GM18502 (cell line): ENCODE results near the gene NEDD4L.
"Not testable (repeated sequence)": the region's sequence is repeated elsewhere in the genome, so short reads cannot be mapped to it uniquely, and the experiment has no call there.

Experiments
- ATAC-seq: cut with Tn5 transposase; IDR thresholded peaks from one replicate; pipeline ENCODE4 v1.9.1; 2021; ENCODE audit warnings: mild to moderate bottlenecking; ENCODE audit not compliant: unreplicated experiment, poor library complexity

Gene NEDD4L

DNA sequence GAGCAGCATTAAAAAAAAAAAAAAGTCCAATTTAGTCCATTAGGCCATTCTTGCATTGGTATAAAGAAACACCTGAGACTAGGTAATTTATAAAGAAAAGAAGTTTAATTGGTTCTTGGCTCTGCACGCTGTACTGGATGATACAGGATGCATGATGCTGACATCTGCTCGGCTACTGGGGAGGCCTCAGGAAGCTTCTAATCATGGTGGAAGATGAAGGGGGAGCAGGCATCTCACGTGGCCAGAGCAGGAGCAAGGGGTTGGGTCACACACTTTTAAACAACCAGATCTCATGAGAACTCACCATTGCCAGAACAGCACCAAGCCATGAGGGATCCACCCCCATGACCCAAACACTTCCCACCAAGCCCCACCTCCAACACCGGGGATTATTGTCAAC, 100.1 kb downstream of the NEDD4L start:
- ATAC-seq: no peak

GRCh38 chr18:58144671-58145285, 100.8 kb downstream of the NEDD4L start:
- ATAC-seq: no peak

DNA sequence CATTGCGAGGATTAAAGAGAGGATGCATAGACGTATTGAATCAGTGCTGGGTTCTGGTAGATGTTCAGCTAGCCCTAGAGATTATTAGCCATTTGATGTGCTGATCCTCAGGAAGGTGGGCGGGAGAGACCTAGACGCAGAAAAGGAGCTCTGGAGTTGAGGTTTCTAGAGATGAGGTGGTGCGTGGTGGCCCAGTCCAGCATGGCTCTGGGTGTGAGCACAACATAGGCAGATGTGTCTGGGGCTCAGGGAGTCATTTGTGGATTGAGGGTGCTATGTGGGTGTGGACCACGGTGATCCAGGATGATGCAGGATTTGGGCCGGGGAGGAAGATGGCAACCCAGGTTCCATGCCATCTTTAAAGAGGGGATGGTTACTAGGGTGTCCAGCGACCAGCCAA, 102.1 kb downstream of the NEDD4L start:
- no peak for ATAC-seq

DNA sequence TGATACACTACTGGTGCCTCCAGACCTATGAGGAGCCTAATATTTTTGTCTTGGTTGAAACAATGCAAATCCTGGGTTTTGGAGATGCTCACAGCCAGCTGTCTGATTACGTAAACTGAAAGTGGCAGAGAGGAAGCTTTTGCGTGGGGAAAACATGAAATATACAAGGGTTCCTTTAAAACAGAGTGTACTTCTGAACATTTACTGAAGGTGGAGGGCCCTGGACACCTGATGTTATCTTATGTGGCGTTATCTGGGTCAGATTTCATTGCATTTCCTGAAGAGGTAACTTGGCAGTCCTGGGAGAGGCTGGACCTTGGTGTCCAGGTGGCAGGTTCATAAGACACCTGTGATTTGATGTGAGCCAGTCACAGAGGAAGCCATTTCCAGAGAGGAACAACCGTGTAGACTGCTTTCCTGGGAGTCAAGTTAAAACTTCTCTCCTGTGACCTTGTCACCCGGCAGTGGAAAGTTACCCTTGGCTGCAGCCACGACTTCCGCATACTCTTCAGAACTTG, 105.0 kb downstream of the NEDD4L start:
- peak; percentile 89 for ATAC-seq

- no peak for ATAC-seq
These were observed 106.7 kb downstream of the NEDD4L start for GRCh38 chr18:58150772-58151171.

DNA sequence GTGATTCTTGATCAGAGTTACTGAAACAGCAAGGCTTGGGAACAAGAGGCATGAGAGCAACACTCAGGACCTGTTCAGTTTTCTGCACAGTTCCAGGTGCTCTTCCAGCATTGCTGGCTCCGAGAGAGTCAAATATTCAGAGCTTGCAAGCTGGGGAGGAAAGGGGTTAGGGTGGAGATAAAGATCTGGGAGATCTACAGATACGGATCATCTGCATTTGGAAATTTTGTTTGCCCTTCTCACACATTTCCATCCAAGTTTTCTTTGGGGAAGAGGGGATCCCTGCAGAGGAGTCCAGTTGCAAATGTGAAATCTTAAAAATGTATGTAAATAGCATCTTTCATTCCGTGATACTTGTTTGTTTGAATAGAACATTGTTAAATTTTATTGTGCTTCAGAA, 108.2 kb downstream of the NEDD4L start:
- ATAC-seq: no peak

DNA sequence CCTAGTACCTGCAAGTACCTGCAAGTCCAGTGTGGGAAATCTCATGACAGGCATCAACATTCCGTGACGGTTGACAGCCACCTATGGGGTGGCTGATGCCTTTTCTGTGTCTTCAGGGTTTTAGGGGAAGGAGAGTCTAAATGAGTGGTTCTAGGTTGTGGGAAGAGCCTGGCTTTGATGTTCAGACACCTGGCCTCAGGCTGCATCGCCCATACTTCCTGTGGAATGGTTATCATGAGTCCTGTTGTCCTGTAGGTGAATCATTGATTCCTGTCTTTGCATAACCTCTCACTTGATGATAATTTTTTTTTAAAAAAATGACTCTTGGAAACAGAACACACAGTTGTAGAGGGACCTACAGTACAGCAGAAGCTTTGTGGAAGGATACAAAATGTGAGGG, 108.9 kb downstream of the NEDD4L start:
- ATAC-seq: no peak

DNA sequence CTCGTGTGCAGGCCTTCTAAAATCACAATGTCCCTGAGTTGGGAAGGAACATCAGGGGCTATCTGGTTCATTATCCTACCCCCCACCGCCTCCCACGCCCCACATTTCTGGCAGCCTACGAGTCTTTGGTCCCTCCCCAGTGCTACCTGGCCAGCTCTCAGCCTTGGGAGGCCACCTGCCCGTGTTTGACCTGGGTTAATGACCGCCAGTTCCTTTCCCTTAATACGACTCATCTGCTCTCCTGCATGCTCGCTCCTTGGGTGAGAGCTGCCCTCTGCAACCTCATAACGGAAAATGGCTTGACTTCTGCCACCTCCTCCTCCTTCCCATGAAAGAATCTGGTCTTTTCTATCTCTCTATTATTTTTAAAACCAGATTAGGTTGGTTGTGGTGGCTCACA, 112.5 kb downstream of the NEDD4L start:
- ATAC-seq: no peak

DNA sequence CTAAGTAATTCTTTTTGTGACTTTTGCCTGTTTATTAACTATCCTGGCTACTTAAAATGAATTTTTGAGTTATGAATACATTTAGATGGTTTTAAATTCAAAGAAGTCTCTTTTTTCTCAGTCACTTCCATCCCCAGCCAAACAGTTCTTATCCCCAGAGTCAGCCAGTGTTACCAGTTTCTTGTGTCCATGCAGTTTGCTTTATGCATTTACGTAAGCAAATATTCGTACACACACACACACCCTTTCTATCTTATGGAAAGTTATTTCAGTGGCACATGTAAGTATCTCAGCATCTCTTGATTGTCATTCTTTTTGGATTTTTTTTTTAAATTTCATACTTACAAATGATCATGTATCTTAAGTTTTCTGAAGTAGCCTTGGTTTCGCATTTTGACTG, 113.2 kb downstream of the NEDD4L start:
- no peak for ATAC-seq

DNA sequence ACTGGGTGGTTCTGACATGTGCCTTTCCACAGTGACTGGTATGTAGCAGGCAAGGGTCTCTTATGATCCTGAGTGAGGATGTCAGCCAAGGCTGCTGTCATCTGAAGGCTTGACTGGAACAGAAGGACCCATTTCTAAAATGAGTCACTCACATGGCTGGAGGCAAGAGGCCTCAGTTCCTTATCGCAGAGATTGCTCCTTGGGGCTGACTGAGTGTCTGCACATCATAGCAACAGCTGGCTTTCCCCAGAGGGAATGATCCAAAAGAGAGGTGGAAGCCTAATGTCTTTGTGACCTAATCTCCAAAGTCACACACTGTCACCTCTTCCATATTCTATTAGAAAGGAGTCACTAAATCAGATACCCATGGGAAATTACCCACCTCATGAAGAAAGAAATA, 114.0 kb downstream of the NEDD4L start:
- no peak for ATAC-seq

DNA sequence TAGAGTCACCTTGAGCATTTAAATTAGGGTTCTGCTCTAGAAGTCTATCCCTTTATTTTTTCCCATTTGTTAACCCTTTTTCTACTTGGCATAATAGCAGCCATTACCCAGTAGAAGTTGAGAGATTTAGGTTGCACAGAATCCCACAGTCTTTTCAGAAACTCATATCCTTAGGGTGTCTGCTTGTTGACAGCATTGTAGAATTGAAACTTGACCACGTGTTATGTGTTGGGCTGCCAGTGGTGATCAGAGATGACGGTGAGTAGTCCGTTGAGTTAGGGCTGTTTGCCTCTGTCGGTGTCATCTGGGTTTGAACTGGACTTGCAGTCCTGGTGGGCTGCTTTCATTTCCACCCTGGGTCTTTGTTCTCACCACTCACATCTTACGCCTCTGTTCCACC, 114.4 kb downstream of the NEDD4L start:
- no peak for ATAC-seq

DNA sequence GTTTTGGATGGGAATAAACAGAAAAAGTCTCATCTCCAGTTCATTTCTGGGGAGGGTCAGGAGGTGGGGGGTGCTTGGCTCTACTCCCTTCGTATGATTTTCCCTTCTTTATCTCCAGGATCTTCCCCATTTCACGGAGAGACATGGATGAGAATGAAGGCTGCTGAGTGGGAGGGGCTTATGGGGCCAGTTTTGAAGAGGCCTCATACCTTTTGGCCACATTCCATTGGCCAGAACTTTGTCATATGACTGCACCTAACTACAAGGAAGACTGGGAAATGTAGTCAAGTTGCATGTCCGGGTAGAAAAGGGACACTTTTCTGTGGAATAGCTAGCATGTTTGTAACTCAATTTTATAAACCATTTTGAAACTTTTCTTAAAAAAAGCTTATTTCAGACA, 117.6 kb downstream of the NEDD4L start:
- no peak for ATAC-seq

DNA sequence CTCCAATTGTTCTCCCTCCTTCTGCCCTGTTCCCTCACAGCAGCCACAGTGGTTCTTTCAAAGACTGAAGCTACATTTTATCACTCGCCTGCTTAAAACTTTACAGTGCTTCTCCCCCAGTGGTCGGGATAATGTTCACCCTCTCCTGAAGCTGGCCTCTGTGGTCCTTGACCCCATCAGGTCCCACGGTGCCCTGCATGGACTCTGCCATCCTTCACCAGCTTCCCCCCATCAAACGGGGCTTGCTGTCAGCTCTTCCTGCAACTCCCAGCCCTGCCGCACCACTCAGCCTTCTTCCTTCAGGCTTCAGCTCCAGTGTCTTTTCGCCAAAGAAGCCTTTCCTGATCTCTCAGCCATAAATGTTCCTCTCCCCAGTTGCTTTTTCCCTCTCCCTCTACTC, 118.1 kb downstream of the NEDD4L start:
- no peak for ATAC-seq

GRCh38 chr18:58163004-58163590, 119.1 kb downstream of the NEDD4L start:
- ATAC-seq: no peak

DNA sequence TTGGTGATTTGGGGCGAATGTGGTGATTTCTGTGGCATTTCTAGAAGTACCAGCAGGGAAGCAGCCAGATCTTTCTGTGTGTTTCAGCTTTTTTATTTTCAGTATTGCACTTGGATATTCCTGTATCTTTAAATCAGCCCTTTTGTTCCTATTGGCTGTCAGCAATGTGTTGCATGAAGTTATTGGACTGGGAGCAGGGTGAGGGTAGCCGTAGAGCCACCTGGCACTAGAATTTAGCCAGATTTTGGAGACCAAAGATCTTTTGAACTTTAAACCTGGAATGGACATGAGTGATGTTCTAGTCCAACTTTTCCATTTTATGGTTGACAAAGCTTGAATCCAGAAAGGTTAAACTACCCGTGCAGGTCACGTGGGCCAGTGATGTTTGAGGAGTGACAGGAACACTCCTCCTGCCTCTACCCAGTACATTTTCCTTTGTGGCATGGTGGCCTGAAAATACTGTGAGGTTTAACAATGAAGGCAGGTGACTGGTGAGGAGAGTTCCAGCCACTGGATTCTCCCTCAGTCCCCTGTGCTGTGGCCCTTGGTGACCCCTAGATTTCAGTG, 122.3 kb downstream of the NEDD4L start:
- ATAC-seq: no peak

- no peak for ATAC-seq
These were observed 123.0 kb downstream of the NEDD4L start for GRCh38 chr18:58167073-58167472.

DNA sequence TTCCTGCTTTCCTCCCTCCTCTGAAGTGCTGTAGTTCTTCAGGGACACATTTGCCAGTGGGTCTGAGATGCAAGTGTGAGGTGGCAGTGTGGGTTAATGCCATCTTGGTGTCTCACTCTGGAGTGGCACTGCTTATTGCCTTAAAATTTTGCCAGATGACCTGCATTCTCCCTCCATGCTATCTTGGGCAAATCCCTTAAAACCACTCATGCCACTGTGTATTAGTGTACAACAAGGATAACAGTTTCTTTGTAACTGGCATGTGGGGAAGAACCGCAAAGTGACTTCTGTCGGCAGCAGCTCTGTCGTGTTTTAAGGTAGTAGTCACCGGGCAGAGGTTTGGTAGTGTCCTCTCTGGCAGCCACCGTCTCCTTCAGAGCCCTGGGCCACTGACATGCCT, 124.2 kb downstream of the NEDD4L start:
- ATAC-seq: no peak

GRCh38 chr18:58168993-58169392, 125.0 kb downstream of the NEDD4L start:
- no peak for ATAC-seq

- no peak for ATAC-seq
These were observed 125.4 kb downstream of the NEDD4L start for GRCh38 chr18:58169472-58169871.

DNA sequence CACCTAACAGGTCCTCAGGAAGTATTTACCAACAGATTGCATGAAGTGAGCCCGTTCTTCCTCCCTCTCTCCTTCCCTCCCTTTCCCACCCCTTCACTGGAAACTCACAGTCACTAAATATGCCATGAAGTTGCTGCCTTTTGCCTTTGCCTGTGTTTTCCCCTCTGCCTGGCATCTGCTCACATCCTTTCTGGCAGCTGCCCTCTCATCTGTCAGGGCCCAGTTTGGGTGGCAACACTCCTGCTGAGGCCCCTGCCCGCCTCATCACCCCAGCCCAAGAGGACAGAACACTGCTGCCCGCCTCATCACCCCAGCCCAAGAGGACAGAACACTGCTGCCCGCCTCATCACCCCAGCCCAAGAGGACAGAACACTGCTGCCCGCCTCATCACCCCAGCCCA, 126.0 kb downstream of the NEDD4L start:
- ATAC-seq: not testable (repeated sequence)

GRCh38 chr18:58172031-58172430, 128.0 kb downstream of the NEDD4L start:
- no peak for ATAC-seq

- no peak for ATAC-seq
These were observed 130.3 kb downstream of the NEDD4L start for GRCh38 chr18:58174285-58174684.
